HG02884 (cell line): Measurements from ENCODE around the gene FBXL7.
"Not testable (repeated sequence)": the region's sequence is repeated elsewhere in the genome, so short reads cannot be mapped to it uniquely, and the experiment has no call there.

Experiments
- ATAC-seq: cut with Tn5 transposase; IDR thresholded peaks from one replicate; pipeline ENCODE4 v1.9.1; 2021; ENCODE audit warnings: mild to moderate bottlenecking, moderate library complexity; ENCODE audit not compliant: unreplicated experiment

The FBXL7 gene

GRCh38 chr5:15844871-15845270, 344.9 kb downstream of the FBXL7 start:
- ATAC-seq = no peak

- no peak for ATAC-seq
Observed at GRCh38 chr5:15850536-15850935, 350.6 kb downstream of the FBXL7 start.

- ATAC-seq = no peak
Observed at GRCh38 chr5:15850939-15851341, 351.0 kb downstream of the FBXL7 start.

GRCh38 chr5:15852217-15852616, 352.2 kb downstream of the FBXL7 start:
- ATAC-seq = no peak

GRCh38 chr5:15852949-15853348, 353.0 kb downstream of the FBXL7 start:
- no peak for ATAC-seq

GRCh38 chr5:15858326-15858725, 358.3 kb downstream of the FBXL7 start:
- no peak for ATAC-seq

GRCh38 chr5:15864536-15865215, 364.7 kb downstream of the FBXL7 start:
- ATAC-seq = no peak

GRCh38 chr5:15872259-15872658, 372.3 kb downstream of the FBXL7 start:
- ATAC-seq = not testable (repeated sequence)

GRCh38 chr5:15877914-15878313, 377.9 kb downstream of the FBXL7 start:
- no peak for ATAC-seq

- no peak for ATAC-seq
Observed at GRCh38 chr5:15880201-15880600, 380.2 kb downstream of the FBXL7 start.

GRCh38 chr5:15885156-15885555, 385.2 kb downstream of the FBXL7 start:
- ATAC-seq = no peak

- ATAC-seq = no peak
Observed at GRCh38 chr5:15886156-15886555, 386.2 kb downstream of the FBXL7 start.

- ATAC-seq = no peak
Observed at GRCh38 chr5:15887093-15887492, 387.1 kb downstream of the FBXL7 start.

- no peak for ATAC-seq
Observed at GRCh38 chr5:15889001-15889400, 389.0 kb downstream of the FBXL7 start.

- no peak for ATAC-seq
Observed at GRCh38 chr5:15893866-15894265, 393.9 kb downstream of the FBXL7 start.

GRCh38 chr5:15897656-15898055, 397.7 kb downstream of the FBXL7 start:
- no peak for ATAC-seq

GRCh38 chr5:15898641-15899040, 398.7 kb downstream of the FBXL7 start:
- ATAC-seq = no peak

- no peak for ATAC-seq
Observed at GRCh38 chr5:15899481-15899880, 399.5 kb downstream of the FBXL7 start.

GRCh38 chr5:15901151-15901550, 401.2 kb downstream of the FBXL7 start:
- no peak for ATAC-seq

- no peak for ATAC-seq
Observed at GRCh38 chr5:15902066-15902465, 402.1 kb downstream of the FBXL7 start.

GRCh38 chr5:15904899-15905830, 405.2 kb downstream of the FBXL7 start:
- ATAC-seq = no peak

- no peak for ATAC-seq
Observed at GRCh38 chr5:15914638-15915037, 414.7 kb downstream of the FBXL7 start.
